ENCODE results near the gene VWA5B1. TPM values are rescaled to one million over a fixed set of nuclear protein-coding genes. Genes with fewer than 3 reads are reported as not detected.

VWA5B1 gene
- total RNA-seq, 4 donors from 2014 or later: 0.69 TPM; not detected in 3

GRCh38 chr1:20346433-20346832 lies 55.8 kb downstream of the VWA5B1 start:
- H3K27ac ChIP-seq: no peak overlapping the region
- no peak overlapping the region for H3K4me3 ChIP-seq
- no peaks in the 10 kb centered on the region for H3K36me3 ChIP-seq
- H3K9me3 ChIP-seq: no peaks in the 10 kb centered on the region
- H3K4me1 ChIP-seq: no peaks in the 10 kb centered on the region
- H3K27me3 ChIP-seq: peaks cover 0 to 7% of the 10 kb centered on the region in 2 donors
- DNase-seq: no peak
- TF ChIP-seq CTCF (IDR thresholded peaks at IDR 0.05): no peak
- no peak for TF ChIP-seq POLR2A (IDR thresholded peaks at IDR 0.05)
- intact Hi-C loops (cut with DNase I; ENCODE audit: low total_unique reads): no loop called here

GRCh38 chr1:20347699-20348098 lies 57.0 kb downstream of the VWA5B1 start:
- H3K9me3 ChIP-seq: no peaks in the 10 kb centered on the region
- H3K4me3 ChIP-seq: no peak overlapping the region
- H3K36me3 ChIP-seq: no peaks in the 10 kb centered on the region
- H3K27ac ChIP-seq: no peak overlapping the region
- no peaks in the 10 kb centered on the region for H3K4me1 ChIP-seq
- intact Hi-C loops (cut with DNase I; ENCODE audit: low total_unique reads): no loop called here
- TF ChIP-seq CTCF (IDR thresholded peaks at IDR 0.05) (no peak), POLR2A (IDR thresholded peaks at IDR 0.05) (no peak)
- peaks cover 0 to 7% of the 10 kb centered on the region in 2 donors for H3K27me3 ChIP-seq
- DNase-seq: no peak

- no peak for DNase-seq
- Histone ChIP-seq H3K27me3 (peaks cover 0 to 7% of the 10 kb centered on the region in 2 donors), H3K9me3 (no peaks in the 10 kb centered on the region), H3K4me1 (no peaks in the 10 kb centered on the region), H3K27ac (no peak overlapping the region), H3K4me3 (no peak overlapping the region), H3K36me3 (no peaks in the 10 kb centered on the region)
- no peak for TF ChIP-seq POLR2A (IDR thresholded peaks at IDR 0.05)
- TF ChIP-seq CTCF (IDR thresholded peaks at IDR 0.05): no peak
- intact Hi-C loops (cut with DNase I; ENCODE audit: low total_unique reads): no loop called here
These were observed 57.7 kb downstream of the VWA5B1 start for GRCh38 chr1:20348326-20348915.

GRCh38 chr1:20349561-20349960 lies 58.9 kb downstream of the VWA5B1 start:
- Histone ChIP-seq H3K4me1 (no peaks in the 10 kb centered on the region), H3K36me3 (no peaks in the 10 kb centered on the region), H3K27me3 (peaks cover 0 to 7% of the 10 kb centered on the region in 2 donors), H3K4me3 (no peak overlapping the region), H3K9me3 (no peaks in the 10 kb centered on the region), H3K27ac (no peak overlapping the region)
- no peak for DNase-seq
- intact Hi-C loops (cut with DNase I; ENCODE audit: low total_unique reads): no loop called here
- TF ChIP-seq POLR2A (IDR thresholded peaks at IDR 0.05): no peak
- no peak for TF ChIP-seq CTCF (IDR thresholded peaks at IDR 0.05)

- Histone ChIP-seq H3K9me3 (no peaks in the 10 kb centered on the region), H3K27me3 (peaks cover 0 to 6% of the 10 kb centered on the region in 2 donors), H3K4me3 (no peak overlapping the region), H3K27ac (no peak overlapping the region), H3K36me3 (no peaks in the 10 kb centered on the region), H3K4me1 (no peaks in the 10 kb centered on the region)
- intact Hi-C loops (cut with DNase I; ENCODE audit: low total_unique reads): no loop called here
- TF ChIP-seq CTCF (IDR thresholded peaks at IDR 0.05) (no peak), POLR2A (IDR thresholded peaks at IDR 0.05) (no peak)
- no peak for DNase-seq
These were observed 59.3 kb downstream of the VWA5B1 start for GRCh38 chr1:20349971-20350370.

Data from uterus (tissue), 4 donors.